ENCODE results near the gene HEATR5A.
A peak's percentile ranks its signal among the peaks of the same experiment; 100 is the strongest.
"Not testable (repeated sequence)": the region's sequence is repeated elsewhere in the genome, so short reads cannot be mapped to it uniquely, and the experiment has no call there.

HEATR5A gene

GRCh38 chr14:31420319-31421111 lies at the start of gene HEATR5A:
HEATR5A (minus strand) TSS chr14:31420550; CDS start chr14:31402975, 17,575 bp downstream.
- peak within 1 kb of the TSS; percentile 70 for H3K4me3 ChIP-seq (ENCODE audit: low read depth, low read length)
- DNase-seq (ENCODE audit: low read depth): peak; percentile 97
- TF ChIP-seq CTCF (IDR thresholded peaks at IDR 0.05; ENCODE audit: insufficient read depth, low read depth, low read length, missing control alignments): peak; percentile 19

- H3K4me3 ChIP-seq (ENCODE audit: low read depth, low read length): no peak overlapping the region
- no peak for DNase-seq (ENCODE audit: low read depth)
- TF ChIP-seq CTCF (IDR thresholded peaks at IDR 0.05; ENCODE audit: insufficient read depth, low read depth, low read length, missing control alignments): no peak
Observed at GRCh38 chr14:31466554-31466953, 46.2 kb upstream of the HEATR5A start.

- TF ChIP-seq CTCF (IDR thresholded peaks at IDR 0.05; ENCODE audit: insufficient read depth, low read depth, low read length, missing control alignments): no peak
- DNase-seq (ENCODE audit: low read depth): no peak
- H3K4me3 ChIP-seq (ENCODE audit: low read depth, low read length): no peak overlapping the region
Observed at GRCh38 chr14:31465111-31465510, 44.8 kb upstream of the HEATR5A start.

GRCh38 chr14:31462450-31462849 lies 42.1 kb upstream of the HEATR5A start:
- H3K4me3 ChIP-seq (ENCODE audit: low read depth, low read length); DNase-seq (ENCODE audit: low read depth): not testable (repeated sequence)

- no peak overlapping the region for H3K4me3 ChIP-seq (ENCODE audit: low read depth, low read length)
- no peak for TF ChIP-seq CTCF (IDR thresholded peaks at IDR 0.05; ENCODE audit: insufficient read depth, low read depth, low read length, missing control alignments)
- no peak for DNase-seq (ENCODE audit: low read depth)
Observed at GRCh38 chr14:31461545-31461944, 41.2 kb upstream of the HEATR5A start.

GRCh38 chr14:31457665-31458659 lies 37.6 kb upstream of the HEATR5A start:
- TF ChIP-seq CTCF (IDR thresholded peaks at IDR 0.05; ENCODE audit: insufficient read depth, low read depth, low read length, missing control alignments): no peak
- peak overlapping the region; percentile 86 for H3K4me3 ChIP-seq (ENCODE audit: low read depth, low read length)
- DNase-seq (ENCODE audit: low read depth): no peak

All from GM12865 (cell line).